ENCODE measurements around the gene VPS37B. TPM values are rescaled to one million over a fixed set of nuclear protein-coding genes. Genes with fewer than 3 reads are reported as not detected.

The VPS37B gene
- total and polyA plus RNA-seq, 2 donors, result 8.9 to 28.2 TPM

GRCh38 chr12:122834104-122834920 lies 61.6 kb downstream of the VPS37B start:
- DNase-seq (ENCODE audit: low read depth in 6 of 9, low spot score in 9 of 9), result peak in 3 of 9 donors; percentile 9 to 55 (median 23)
- peaks cover 11 to 23% of the 10 kb centered on the region in 2 donors for H3K4me1 ChIP-seq (ENCODE audit: control insufficient read depth in 2 of 2, insufficient read depth in 2 of 2, low read length in 2 of 2)
- peak overlapping the region; percentile 29 to 91 for H3K4me3 ChIP-seq (ENCODE audit: low read length in 2 of 2)
- H3K27ac ChIP-seq (ENCODE audit: low read depth in 1 of 2, low read length in 1 of 2), result peak overlapping the region in 1 of 2 donors; percentile 39
- no peaks in the 10 kb centered on the region for H3K9me3 ChIP-seq (ENCODE audit: control insufficient read depth in 2 of 2, insufficient read depth in 1 of 2, low read length in 1 of 2)
- H3K36me3 ChIP-seq (ENCODE audit: control insufficient read depth in 2 of 2, insufficient read depth in 2 of 2, low read length in 1 of 2), result peaks cover 0 to 3% of the 10 kb centered on the region in 2 donors
- peaks cover 0 to 10% of the 10 kb centered on the region in 2 donors for H3K27me3 ChIP-seq (ENCODE audit: control insufficient read depth in 2 of 2, insufficient read depth in 1 of 2, low read length in 1 of 2)
- WGBS, result 17% methylated on average over 21 of the region's 21 CpGs

DNA sequence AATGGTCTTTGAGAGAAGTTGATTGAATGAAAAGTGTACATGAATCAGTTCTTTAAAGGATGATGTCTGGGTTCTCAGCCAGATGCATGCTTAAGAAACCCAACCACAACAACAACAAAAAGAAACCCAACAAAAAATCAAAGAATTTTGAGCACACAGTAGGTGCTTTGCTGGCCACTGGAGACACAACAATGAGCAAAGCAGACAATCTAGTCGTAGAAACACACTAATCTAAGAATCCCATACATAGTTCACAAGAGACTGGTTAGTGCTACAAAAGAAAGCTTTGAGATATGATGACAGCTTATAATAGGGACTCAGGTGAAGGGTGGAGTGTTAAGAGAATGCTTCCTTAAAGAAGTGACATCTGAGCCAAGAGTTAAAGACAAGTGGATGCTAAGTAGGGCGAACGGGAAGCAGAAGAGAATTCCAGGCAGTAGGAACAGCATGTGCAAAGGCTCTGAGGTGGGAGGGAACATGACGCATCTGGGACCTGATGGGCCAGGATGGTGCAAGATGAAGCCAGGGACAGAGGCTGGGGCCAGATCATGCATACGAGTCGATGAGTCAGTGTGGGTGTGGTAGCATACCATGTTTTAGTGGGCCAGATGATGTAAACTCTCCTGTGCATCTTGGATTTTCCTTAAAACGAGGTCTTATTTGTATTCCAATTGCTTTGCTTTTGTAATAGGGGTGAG lies 65.3 kb downstream of the VPS37B start:
- no peak overlapping the region for H3K27ac ChIP-seq (ENCODE audit: low read depth in 1 of 2, low read length in 1 of 2)
- no peak for DNase-seq (ENCODE audit: low read depth in 6 of 9, low spot score in 9 of 9)
- H3K9me3 ChIP-seq (ENCODE audit: control insufficient read depth in 2 of 2, insufficient read depth in 1 of 2, low read length in 1 of 2), result no peaks in the 10 kb centered on the region
- H3K27me3 ChIP-seq (ENCODE audit: control insufficient read depth in 2 of 2, insufficient read depth in 1 of 2, low read length in 1 of 2), result peaks cover 0 to 10% of the 10 kb centered on the region in 2 donors
- no peaks in the 10 kb centered on the region for H3K36me3 ChIP-seq (ENCODE audit: control insufficient read depth in 2 of 2, insufficient read depth in 2 of 2, low read length in 1 of 2)
- peaks cover 7 to 8% of the 10 kb centered on the region in 2 donors for H3K4me1 ChIP-seq (ENCODE audit: control insufficient read depth in 2 of 2, insufficient read depth in 2 of 2, low read length in 2 of 2)
- no peak overlapping the region for H3K4me3 ChIP-seq (ENCODE audit: low read length in 2 of 2)
- 94% methylated on average over 7 of the region's 7 CpGs for WGBS

- no peak for DNase-seq (ENCODE audit: low read depth in 6 of 9, low spot score in 9 of 9)
- Histone ChIP-seq H3K4me1 (ENCODE audit: control insufficient read depth in 2 of 2, insufficient read depth in 2 of 2, low read length in 2 of 2) (no peaks in the 10 kb centered on the region), H3K27ac (ENCODE audit: low read depth in 1 of 2, low read length in 1 of 2) (no peak overlapping the region), H3K36me3 (ENCODE audit: control insufficient read depth in 2 of 2, insufficient read depth in 2 of 2, low read length in 1 of 2) (no peaks in the 10 kb centered on the region), H3K27me3 (ENCODE audit: control insufficient read depth in 2 of 2, insufficient read depth in 1 of 2, low read length in 1 of 2) (no peaks in the 10 kb centered on the region), H3K4me3 (ENCODE audit: low read length in 2 of 2) (no peak overlapping the region), H3K9me3 (ENCODE audit: control insufficient read depth in 2 of 2, insufficient read depth in 1 of 2, low read length in 1 of 2) (no peaks in the 10 kb centered on the region)
- WGBS, result 84% methylated on average over 5 of the region's 5 CpGs
These were observed 68.7 kb downstream of the VPS37B start for GRCh38 chr12:122827258-122827657.

DNA sequence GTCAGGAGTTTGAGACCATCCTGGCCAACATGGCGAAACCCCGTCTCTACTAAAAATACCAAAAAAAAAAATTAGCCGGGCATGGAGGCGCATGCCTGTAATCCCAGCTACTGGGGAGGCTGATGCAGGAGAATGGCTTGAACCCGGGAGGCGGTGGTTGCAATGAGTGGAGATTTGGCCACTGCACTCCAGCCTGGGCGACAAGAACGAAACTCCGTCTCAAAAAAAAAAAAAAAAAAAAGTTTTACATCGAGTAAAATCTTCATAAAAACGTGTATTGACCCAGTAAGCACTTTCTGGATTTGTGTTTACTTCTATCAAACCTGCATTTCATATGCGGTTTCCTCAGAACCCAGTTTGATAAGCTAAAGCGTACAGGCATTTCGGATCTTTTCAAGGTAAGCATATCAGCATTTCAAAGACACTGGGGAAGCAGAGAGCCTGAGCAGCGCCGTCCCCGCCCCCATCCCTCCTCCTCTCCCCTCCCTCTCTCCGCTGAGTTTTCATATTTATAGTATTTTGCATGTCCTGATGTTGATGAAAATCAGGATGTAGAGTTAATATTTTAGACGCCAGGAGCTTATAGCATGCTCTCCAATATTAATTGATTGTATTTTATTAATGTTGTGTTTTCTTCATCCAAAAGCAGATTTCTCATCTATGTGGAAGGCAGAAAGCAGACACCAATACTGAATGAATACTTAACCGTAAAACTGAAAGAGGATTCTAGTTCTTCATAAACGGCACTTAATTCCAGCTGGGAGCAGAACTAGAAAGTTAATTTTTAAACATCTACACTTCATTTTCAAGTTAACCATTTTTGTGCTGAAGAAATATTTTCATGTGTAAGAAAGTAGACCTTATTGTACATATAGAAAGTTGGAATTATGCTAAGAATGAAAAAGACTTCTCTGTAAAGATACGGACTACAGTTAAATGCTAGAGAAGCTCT lies 69.9 kb downstream of the VPS37B start:
- no peaks in the 10 kb centered on the region for H3K4me1 ChIP-seq (ENCODE audit: control insufficient read depth in 2 of 2, insufficient read depth in 2 of 2, low read length in 2 of 2)
- DNase-seq (ENCODE audit: low read depth in 6 of 9, low spot score in 9 of 9), result peak in 4 of 9 donors; percentile 14 to 59 (median 16)
- no peak overlapping the region for H3K4me3 ChIP-seq (ENCODE audit: low read length in 2 of 2)
- H3K9me3 ChIP-seq (ENCODE audit: control insufficient read depth in 2 of 2, insufficient read depth in 1 of 2, low read length in 1 of 2), result no peaks in the 10 kb centered on the region
- no peaks in the 10 kb centered on the region for H3K27me3 ChIP-seq (ENCODE audit: control insufficient read depth in 2 of 2, insufficient read depth in 1 of 2, low read length in 1 of 2)
- no peaks in the 10 kb centered on the region for H3K36me3 ChIP-seq (ENCODE audit: control insufficient read depth in 2 of 2, insufficient read depth in 2 of 2, low read length in 1 of 2)
- WGBS, result 61% methylated on average over 22 of the region's 22 CpGs
- no peak overlapping the region for H3K27ac ChIP-seq (ENCODE audit: low read depth in 1 of 2, low read length in 1 of 2)

- WGBS, result 98% methylated on average over 11 of the region's 11 CpGs
- H3K27me3 ChIP-seq (ENCODE audit: control insufficient read depth in 2 of 2, insufficient read depth in 1 of 2, low read length in 1 of 2), result no peaks in the 10 kb centered on the region
- H3K9me3 ChIP-seq (ENCODE audit: control insufficient read depth in 2 of 2, insufficient read depth in 1 of 2, low read length in 1 of 2), result no peaks in the 10 kb centered on the region
- H3K4me1 ChIP-seq (ENCODE audit: control insufficient read depth in 2 of 2, insufficient read depth in 2 of 2, low read length in 2 of 2), result no peaks in the 10 kb centered on the region
- no peak for DNase-seq (ENCODE audit: low read depth in 6 of 9, low spot score in 9 of 9)
- no peak overlapping the region for H3K4me3 ChIP-seq (ENCODE audit: low read length in 2 of 2)
- H3K27ac ChIP-seq (ENCODE audit: low read depth in 1 of 2, low read length in 1 of 2), result no peak overlapping the region
- no peaks in the 10 kb centered on the region for H3K36me3 ChIP-seq (ENCODE audit: control insufficient read depth in 2 of 2, insufficient read depth in 2 of 2, low read length in 1 of 2)
These were observed 72.5 kb downstream of the VPS37B start for GRCh38 chr12:122823429-122823828.

DNA sequence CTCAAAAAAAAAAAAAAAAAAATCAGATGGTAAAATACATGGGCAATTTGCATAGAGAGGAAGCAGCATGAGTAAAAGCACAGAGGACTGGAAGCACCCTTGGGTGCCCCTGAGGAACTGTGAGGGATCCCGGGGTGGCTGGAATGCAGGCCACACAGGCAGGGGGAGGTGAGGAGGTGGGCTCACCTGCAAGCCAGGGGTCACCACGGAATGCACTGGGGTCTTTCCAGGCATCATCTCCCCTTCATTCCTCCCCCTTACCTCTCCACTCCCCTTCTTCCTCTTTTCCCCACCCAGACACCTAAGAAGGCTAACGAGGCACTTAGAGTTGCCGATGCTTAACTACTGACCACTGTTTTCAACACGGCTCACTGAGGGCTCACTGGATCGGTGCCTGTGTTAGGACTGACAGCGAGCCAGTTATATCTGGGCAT lies 75.1 kb downstream of the VPS37B start:
- Histone ChIP-seq H3K4me1 (ENCODE audit: control insufficient read depth in 2 of 2, insufficient read depth in 2 of 2, low read length in 2 of 2) (no peaks in the 10 kb centered on the region), H3K36me3 (ENCODE audit: control insufficient read depth in 2 of 2, insufficient read depth in 2 of 2, low read length in 1 of 2) (no peaks in the 10 kb centered on the region), H3K9me3 (ENCODE audit: control insufficient read depth in 2 of 2, insufficient read depth in 1 of 2, low read length in 1 of 2) (no peaks in the 10 kb centered on the region), H3K4me3 (ENCODE audit: low read length in 2 of 2) (no peak overlapping the region), H3K27ac (ENCODE audit: low read depth in 1 of 2, low read length in 1 of 2) (no peak overlapping the region), H3K27me3 (ENCODE audit: control insufficient read depth in 2 of 2, insufficient read depth in 1 of 2, low read length in 1 of 2) (no peaks in the 10 kb centered on the region)
- WGBS, result 81% methylated on average over 7 of the region's 7 CpGs
- no peak for DNase-seq (ENCODE audit: low read depth in 6 of 9, low spot score in 9 of 9)

DNA sequence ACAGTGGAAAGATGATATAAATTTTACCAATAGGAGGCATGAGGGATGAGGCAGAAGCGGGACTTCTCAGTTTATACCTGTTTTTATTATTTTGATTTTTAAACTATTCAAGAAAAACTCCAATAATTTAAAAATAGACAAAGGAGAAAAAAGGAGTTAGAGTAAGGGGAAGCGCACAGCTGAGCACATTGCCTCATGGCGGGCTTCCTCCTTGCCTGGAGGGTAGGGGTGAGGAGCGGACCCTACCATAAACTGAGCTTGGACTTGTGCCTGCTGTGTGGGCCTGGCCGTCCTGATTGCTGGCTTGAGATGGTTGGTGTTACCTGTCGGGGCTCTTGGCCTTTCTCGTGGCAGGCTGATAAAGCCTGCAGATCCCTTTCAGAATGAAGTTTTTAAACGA lies 75.8 kb downstream of the VPS37B start:
- H3K27me3 ChIP-seq (ENCODE audit: control insufficient read depth in 2 of 2, insufficient read depth in 1 of 2, low read length in 1 of 2), result no peaks in the 10 kb centered on the region
- H3K4me3 ChIP-seq (ENCODE audit: low read length in 2 of 2), result no peak overlapping the region
- H3K4me1 ChIP-seq (ENCODE audit: control insufficient read depth in 2 of 2, insufficient read depth in 2 of 2, low read length in 2 of 2), result no peaks in the 10 kb centered on the region
- no peak for DNase-seq (ENCODE audit: low read depth in 6 of 9, low spot score in 9 of 9)
- H3K9me3 ChIP-seq (ENCODE audit: control insufficient read depth in 2 of 2, insufficient read depth in 1 of 2, low read length in 1 of 2), result no peaks in the 10 kb centered on the region
- WGBS, result 91% methylated on average over 8 of the region's 8 CpGs
- H3K36me3 ChIP-seq (ENCODE audit: control insufficient read depth in 2 of 2, insufficient read depth in 2 of 2, low read length in 1 of 2), result no peaks in the 10 kb centered on the region
- no peak overlapping the region for H3K27ac ChIP-seq (ENCODE audit: low read depth in 1 of 2, low read length in 1 of 2)

DNA sequence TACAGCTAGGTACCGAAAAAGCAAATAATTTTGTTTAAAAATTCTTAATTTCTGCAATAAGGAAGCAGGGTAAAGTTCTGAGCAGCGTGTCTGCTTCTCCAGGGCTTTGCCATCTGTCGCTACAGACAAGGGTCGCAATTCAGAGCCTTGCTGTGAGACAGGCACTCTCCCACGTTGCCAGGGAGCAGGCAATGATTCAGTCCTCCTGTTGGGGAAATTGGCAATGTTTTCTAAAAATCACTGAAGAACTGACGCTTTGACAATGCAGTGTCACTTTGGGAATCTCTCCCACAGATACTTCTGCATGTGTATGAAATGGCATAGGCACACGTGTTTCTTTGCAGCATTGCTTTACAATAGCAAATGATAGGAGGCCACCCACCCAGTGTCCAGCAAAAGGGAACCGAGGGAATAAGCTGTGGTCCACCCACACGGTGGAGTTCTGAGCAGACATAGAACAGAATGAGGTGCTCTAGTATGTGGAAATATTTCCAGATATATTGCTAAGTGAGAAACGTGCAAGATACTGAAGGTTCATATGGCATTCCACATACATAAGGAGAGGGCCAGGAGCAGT lies 76.6 kb downstream of the VPS37B start:
- Histone ChIP-seq H3K27me3 (ENCODE audit: control insufficient read depth in 2 of 2, insufficient read depth in 1 of 2, low read length in 1 of 2) (no peaks in the 10 kb centered on the region), H3K9me3 (ENCODE audit: control insufficient read depth in 2 of 2, insufficient read depth in 1 of 2, low read length in 1 of 2) (no peaks in the 10 kb centered on the region), H3K36me3 (ENCODE audit: control insufficient read depth in 2 of 2, insufficient read depth in 2 of 2, low read length in 1 of 2) (no peaks in the 10 kb centered on the region), H3K27ac (ENCODE audit: low read depth in 1 of 2, low read length in 1 of 2) (no peak overlapping the region), H3K4me1 (ENCODE audit: control insufficient read depth in 2 of 2, insufficient read depth in 2 of 2, low read length in 2 of 2) (no peaks in the 10 kb centered on the region), H3K4me3 (ENCODE audit: low read length in 2 of 2) (no peak overlapping the region)
- WGBS, result 84% methylated on average over 10 of the region's 10 CpGs
- no peak for DNase-seq (ENCODE audit: low read depth in 6 of 9, low spot score in 9 of 9)

All from thymus (tissue), 11 donors.